ENCODE results near the gene SCN10A. TPM values are rescaled to one million over a fixed set of nuclear protein-coding genes. Genes with fewer than 3 reads are reported as not detected.

The SCN10A gene
- total and polyA plus RNA-seq, 9 of the 15 experiments (the other 6 are each of a cell fraction or from before 2014, with no cell fraction given) = not detected

DNA sequence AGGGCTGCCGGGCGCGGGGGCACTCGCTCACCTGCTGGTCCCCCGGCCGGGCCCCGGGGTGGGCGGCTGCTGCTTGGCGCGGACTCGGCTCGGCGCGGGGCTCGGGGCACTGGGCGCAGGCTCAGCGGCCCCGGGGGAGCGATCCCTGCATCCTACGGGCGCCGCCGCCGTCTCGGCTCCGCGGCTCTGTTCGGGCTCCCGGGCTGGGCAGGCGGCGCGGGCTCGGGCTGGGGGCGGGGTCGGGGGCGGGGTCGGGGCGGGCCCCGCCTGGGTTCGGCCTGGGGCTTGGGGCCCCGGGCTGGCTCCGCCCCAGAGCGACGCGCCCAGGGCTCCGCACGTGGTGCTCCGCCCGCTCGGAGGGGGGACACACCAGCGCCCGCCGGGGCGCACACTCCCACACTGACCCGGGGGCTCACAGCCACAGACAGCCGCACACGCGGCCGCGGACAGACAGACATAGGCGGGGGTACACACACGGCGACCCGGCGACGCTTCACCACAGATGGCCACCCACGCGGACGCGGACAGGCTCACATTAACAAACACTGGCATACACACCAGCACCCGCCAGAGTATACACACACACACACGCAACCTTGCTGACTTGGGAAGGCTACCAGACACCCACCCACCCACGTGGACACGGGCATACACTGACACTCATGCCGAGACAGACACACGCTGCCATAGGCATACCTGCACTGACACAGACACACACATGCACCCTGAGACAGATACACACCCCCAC is 166.3 kb downstream of the SCN10A start, which contains the start of gene SCN5A (continued):
- TF ChIP-seq MAZ (CRISPR knock-in tag; conservative IDR thresholded peaks at IDR 0.05 in 1 of 2, IDR thresholded peaks at IDR 0.05 in 1 of 2) (0 out of 4 replicates have a peak, but pooled peaks of 1 of the 2 experiments have one; percentile 20), ZNF175 (CRISPR knock-in tag; IDR thresholded peaks at IDR 0.05; ENCODE audit: low read depth) (no peak), BACH1 (tag; IDR thresholded peaks at IDR 0.05) (no peak), TGIF2 (CRISPR knock-in tag; IDR thresholded peaks at IDR 0.05) (no peak), YY1 (IDR thresholded peaks at IDR 0.05; ENCODE audit: borderline replicate concordance in 1 of 3, control insufficient read depth in 1 of 3, extremely low read depth in 1 of 3, insufficient read depth in 3 of 3, insufficient read length in 1 of 3, insufficient replicate concordance in 2 of 3, low read depth in 1 of 3, low read length in 2 of 3) (no peak), RBM39 (optimal IDR thresholded peaks at IDR 0.05; ENCODE audit: low read depth, low read length) (no peak), NFRKB (IDR thresholded peaks at IDR 0.05; ENCODE audit: low read depth) (no peak), SAFB (IDR thresholded peaks at IDR 0.05; ENCODE audit: borderline replicate concordance, low read depth, low read length) (peak; percentile 39; the same call in 1 of the 2 replicates), KLF13 (tag; IDR thresholded peaks at IDR 0.05; ENCODE audit: borderline replicate concordance, low read depth) (no peak), HDGF (IDR thresholded peaks at IDR 0.05) (no peak)
- TF ChIP-seq, protein P1, sequence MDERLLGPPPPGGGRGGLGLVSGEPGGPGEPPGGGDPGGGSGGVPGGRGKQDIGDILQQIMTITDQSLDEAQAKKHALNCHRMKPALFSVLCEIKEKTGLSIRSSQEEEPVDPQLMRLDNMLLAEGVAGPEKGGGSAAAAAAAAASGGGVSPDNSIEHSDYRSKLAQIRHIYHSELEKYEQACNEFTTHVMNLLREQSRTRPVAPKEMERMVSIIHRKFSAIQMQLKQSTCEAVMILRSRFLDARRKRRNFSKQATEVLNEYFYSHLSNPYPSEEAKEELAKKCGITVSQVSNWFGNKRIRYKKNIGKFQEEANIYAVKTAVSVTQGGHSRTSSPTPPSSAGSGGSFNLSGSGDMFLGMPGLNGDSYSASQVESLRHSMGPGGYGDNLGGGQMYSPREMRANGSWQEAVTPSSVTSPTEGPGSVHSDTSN (CRISPR knock-in tag; IDR thresholded peaks at IDR 0.05; ENCODE audit: low read depth) = no peak
- TF ChIP-seq, protein P1 (tag; conservative IDR thresholded peaks at IDR 0.05; ENCODE audit: low read depth) = no peak
- TF ChIP-seq, protein P2, sequence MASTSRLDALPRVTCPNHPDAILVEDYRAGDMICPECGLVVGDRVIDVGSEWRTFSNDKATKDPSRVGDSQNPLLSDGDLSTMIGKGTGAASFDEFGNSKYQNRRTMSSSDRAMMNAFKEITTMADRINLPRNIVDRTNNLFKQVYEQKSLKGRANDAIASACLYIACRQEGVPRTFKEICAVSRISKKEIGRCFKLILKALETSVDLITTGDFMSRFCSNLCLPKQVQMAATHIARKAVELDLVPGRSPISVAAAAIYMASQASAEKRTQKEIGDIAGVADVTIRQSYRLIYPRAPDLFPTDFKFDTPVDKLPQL (IDR thresholded peaks at IDR 0.05; ENCODE audit: extremely low read depth, insufficient read length) = no peak
- TF ChIP-seq, protein P3, sequence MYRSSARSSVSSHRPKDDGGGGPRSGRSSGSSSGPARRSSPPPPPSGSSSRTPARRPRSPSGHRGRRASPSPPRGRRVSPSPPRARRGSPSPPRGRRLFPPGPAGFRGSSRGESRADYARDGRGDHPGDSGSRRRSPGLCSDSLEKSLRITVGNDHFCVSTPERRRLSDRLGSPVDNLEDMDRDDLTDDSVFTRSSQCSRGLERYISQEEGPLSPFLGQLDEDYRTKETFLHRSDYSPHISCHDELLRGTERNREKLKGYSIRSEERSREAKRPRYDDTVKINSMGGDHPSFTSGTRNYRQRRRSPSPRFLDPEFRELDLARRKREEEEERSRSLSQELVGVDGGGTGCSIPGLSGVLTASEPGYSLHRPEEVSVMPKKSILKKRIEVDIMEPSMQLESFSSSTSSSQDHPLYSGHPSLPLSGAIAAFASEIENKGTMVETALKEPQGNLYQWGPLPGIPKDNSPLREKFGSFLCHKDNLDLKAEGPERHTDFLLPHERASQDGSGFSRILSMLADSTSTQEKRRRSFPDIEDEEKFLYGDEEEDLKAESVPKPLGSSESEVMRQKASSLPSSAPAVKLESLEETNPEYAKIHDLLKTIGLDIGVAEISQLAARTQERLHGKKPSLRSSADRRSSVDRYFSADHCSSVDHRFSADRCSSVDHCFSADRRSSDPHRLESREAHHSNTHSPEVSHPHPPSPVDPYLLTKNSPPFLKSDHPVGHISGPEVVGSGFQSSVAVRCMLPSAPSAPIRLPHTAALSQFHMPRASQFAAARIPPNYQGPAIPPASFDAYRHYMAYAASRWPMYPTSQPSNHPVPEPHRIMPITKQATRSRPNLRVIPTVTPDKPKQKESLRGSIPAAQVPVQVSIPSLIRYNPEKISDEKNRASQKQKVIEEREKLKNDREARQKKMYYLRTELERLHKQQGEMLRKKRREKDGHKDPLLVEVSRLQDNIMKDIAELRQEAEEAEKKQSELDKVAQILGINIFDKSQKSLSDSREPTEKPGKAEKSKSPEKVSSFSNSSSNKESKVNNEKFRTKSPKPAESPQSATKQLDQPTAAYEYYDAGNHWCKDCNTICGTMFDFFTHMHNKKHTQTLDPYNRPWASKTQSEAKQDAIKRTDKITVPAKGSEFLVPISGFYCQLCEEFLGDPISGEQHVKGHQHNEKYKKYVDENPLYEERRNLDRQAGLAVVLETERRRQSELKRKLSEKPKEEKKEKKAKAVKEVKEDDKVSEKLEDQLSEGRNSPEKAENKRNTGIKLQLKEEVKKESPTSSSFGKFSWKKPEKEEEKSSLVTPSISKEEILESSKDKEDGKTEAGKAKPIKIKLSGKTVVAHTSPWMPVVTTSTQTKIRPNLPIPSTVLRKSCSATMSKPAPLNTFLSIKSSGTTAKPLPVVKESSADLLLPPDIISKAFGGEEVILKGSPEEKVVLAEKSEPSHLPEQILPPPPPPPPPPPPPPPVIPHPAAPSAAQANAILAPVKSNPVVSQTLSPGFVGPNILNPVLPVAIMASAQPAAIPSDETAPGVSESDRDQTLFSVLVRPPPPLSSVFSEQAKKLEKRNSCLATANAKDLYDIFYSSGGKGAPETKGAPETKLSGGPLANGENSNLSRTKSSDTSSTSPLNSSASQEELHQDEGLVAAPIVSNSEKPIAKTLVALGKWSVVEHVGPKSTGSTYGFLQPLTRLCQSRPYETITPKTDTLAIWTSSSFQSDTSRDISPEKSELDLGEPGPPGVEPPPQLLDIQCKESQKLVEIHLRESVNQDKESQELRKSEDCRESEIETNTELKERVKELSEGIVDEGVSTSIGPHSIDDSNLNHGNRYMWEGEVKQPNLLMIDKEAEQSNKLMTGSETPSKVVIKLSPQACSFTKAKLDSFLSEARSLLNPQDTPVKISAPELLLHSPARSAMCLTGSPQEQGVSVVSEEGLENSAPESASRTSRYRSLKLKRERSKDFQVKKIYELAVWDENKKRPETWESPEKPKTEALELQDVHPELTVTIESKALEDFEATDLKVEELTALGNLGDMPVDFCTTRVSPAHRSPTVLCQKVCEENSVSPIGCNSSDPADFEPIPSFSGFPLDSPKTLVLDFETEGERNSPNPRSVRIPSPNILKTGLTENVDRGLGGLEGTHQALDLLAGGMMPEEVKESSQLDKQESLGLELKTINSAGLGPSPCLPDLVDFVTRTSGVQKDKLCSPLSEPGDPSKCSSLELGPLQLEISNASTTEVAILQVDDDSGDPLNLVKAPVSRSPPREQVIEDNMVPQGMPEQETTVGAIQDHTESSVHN (IDR thresholded peaks at IDR 0.05; ENCODE audit: borderline replicate concordance in 1 of 2, low read depth in 1 of 2) = no peak
